HG03175 (cell line): ENCODE measurements around the gene UQCRFS1.
A peak's percentile ranks its signal among the peaks of the same experiment; 100 is the strongest.
"Not testable (repeated sequence)": the region's sequence is repeated elsewhere in the genome, so short reads cannot be mapped to it uniquely, and the experiment has no call there.

Source experiments
- ATAC-seq: cut with Tn5 transposase; IDR thresholded peaks from one replicate; pipeline ENCODE4 v1.9.1; 2021; ENCODE audit warnings: mild to moderate bottlenecking, moderate library complexity; ENCODE audit not compliant: unreplicated experiment

Gene UQCRFS1

GRCh38 chr19:29212648-29213573 is at the start of gene UQCRFS1:
UQCRFS1 (minus strand) TSS chr19:29213151; CDS start chr19:29213118, 33 bp downstream.
- ATAC-seq: peak; percentile 94

GRCh38 chr19:29262085-29262484 is 49.1 kb upstream of the UQCRFS1 start:
- no peak for ATAC-seq

DNA sequence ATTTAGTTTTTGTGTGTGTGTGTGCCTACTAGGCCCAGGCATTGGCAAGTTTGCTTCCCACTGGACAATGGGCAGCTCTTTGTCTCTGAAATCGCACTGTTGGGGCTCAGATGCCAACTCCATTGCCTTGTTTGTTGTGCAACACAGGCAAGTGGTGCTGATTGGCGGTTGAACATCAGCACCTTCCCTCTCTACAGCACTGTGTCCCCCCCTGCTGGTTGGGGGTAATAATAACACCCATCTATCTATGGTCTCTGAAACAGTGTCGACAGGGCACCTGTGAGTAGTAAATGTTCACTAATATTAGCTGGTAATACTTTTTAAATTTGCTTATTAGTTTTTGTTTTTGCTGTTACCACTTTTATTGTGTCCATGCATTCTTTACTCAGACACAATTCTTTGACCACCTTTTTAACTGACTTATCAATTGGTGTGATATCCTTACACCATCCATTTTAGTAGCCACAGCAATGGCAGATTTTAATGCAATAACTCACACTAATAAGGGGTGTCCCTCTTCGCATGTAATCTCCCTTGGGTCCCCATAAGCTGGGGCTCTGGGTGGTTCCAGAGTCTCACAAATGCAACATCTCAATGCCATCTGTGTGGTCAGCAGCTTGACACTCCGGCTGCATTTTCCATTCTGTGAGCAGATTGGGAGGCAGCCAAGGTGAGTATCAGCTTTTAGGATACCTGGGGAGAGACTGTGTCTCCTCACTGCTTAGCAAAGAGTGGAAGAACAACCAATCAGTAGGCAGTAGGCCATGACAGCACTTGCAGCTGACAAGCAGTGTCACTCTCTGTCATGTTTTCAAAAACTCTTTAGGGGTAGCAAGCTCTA is 47.7 kb upstream of the UQCRFS1 start:
- no peak for ATAC-seq

DNA sequence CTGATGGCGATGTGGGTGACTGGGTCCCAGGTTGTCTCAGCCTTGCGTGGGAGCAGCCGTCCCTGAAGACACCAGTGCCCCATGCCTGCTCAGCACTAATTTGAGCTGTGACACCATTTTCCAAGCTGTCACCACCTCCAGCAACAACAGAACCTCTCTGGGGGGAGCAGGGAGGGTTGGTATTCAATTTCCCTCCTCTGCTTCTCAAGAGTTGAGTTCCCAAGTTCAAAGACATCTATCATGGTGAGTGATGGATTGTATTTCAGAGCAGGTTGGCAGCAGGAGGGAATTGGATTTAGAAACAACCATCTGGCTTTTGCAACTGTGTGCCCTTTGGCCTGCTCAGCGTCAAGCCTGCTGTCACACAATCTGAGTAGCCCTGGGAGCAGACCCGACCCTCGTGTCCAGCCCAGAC is 46.9 kb upstream of the UQCRFS1 start:
- no peak for ATAC-seq

DNA sequence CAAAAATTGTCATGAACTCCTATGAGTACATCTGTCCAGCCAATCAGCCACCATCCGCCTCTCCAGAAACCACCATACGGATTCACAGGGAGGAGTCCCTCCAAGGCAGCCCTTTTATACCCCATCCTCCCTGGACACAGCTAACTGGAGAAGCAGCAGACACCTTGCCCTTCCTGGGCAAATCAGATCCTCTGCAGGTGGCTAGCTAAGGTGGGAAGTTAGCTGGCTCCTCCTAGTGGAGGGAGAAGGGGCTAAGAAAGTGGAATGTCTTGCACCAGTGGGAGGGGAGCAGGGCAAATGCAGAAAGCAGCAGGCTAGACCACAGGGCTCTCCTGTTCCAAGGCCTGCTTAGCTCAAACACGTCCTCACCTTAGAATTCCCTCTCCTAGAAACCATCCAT is 46.2 kb upstream of the UQCRFS1 start:
- no peak for ATAC-seq

GRCh38 chr19:29256516-29256915 is 43.6 kb upstream of the UQCRFS1 start:
- no peak for ATAC-seq

DNA sequence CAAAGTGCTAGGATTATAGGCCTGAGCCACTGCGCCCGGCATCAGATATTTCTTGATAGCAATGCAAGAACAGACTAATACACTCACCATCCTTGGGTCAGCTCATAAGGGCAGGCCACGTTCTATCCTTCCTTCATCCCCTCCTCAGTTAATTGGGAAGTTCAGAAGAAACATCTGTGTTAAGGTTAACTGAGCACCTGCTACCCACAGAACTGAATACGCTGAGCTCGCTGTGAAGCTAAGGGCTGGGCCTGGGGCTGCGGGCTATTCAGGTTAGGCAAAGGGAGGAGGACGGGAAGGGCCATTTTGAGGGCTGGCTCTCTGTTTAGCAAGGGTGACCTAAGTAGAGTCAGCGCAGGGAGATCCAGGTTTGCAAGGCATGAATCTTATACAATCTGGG is 43.0 kb upstream of the UQCRFS1 start:
- no peak for ATAC-seq

DNA sequence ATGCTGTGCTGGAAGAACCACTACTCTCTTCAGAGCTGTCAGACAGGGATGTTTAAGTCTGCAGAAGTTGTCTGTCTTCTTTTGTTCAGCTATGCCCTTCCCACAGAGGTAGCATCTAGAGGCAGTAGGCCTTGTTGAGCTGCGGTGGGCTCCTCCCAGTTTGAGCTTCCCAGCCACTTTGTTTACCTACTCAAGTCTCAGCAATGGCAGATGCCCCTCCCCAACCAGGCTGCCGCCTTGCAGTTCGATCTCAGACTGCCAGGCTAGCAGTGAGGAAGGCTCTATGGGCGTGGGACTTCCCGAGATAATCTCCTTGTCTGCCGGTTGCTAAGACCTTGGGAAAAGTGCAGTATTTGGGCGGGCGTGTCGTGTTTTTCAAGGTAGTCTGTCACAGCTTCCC is 42.1 kb upstream of the UQCRFS1 start:
- ATAC-seq: no peak

GRCh38 chr19:29249798-29250197 is 36.8 kb upstream of the UQCRFS1 start:
- ATAC-seq: not testable (repeated sequence)

DNA sequence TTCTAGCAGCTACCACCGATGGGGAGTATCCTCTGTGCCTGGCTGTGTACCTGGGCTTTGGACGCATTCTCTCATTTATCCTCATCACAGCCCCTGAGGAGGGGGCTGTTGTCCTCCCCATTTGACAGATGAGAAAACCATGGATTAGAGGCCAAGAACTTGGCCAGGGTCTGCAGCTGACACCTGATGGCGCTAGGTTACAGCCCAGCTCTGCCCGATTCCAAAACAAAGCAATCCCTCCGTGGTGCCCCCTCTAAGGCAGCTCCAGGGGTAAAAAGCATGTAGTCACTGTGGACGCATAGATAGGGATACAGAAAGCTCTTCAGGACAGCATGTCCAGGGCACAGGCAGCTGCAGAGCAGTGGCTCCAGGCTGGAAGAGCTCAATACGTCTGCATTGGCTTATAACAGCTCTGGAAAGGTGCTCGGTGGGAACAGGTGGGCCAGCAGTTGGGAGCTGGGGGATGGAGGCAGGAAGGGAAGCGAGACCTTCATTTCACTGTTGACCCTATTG is 35.4 kb upstream of the UQCRFS1 start:
- ATAC-seq: no peak

DNA sequence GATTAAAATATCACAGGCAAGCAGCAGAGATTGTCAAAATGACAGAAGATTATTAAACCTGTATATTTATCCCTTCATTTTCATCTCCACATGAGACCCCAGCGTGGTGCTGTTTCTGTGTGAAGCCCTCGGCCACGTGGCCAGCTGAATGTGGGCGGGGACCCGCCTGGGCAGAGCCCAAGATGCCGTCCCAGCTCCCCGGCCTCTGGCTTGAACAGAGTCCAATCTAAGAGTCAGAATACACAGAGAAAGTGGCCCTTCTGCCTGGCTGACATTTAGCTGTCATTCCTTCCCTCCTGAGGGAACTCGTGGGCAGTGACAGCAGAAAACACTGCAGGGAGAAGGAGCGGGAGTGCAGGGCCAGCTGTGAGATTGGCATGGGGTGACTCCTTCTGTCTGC is 34.9 kb upstream of the UQCRFS1 start:
- no peak for ATAC-seq

DNA sequence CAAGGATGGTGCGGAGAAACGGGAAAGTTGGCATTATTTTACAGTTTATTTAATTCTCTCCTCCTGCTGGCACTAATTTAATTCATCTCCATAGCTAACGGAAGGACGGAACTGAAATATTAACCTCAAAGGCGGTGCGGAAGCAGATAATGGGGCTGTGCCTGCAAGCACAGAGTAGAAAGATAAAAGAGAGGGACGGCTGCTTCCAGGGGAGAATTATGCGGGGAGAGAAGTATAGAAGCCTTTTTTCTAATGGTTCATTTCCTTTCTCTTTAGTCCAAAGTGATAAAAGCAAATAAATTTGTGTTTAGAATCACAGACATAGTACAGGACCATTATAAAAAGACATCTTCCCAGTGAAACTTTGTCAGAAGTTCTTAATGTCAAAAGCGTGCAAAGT is 34.5 kb upstream of the UQCRFS1 start:
- ATAC-seq: no peak

DNA sequence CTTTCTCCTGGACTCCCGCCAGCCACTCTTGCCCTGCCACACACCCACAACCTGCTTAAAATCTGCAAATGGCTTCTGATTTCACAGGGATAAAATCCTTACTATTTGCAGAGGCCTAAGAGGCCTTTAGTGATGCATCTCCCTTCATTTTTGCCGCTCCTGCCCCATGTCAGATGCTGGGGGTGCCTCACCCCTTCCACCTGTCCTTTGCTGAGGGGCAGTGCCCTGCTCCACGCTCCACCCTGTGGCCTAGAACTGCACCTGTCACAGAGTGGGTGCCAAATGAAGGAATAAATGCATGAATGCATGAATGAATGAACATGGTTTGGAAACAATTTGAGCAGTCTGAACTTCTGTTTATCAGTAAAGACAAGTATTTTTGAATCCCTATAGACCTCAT is 34.1 kb upstream of the UQCRFS1 start:
- ATAC-seq: no peak

DNA sequence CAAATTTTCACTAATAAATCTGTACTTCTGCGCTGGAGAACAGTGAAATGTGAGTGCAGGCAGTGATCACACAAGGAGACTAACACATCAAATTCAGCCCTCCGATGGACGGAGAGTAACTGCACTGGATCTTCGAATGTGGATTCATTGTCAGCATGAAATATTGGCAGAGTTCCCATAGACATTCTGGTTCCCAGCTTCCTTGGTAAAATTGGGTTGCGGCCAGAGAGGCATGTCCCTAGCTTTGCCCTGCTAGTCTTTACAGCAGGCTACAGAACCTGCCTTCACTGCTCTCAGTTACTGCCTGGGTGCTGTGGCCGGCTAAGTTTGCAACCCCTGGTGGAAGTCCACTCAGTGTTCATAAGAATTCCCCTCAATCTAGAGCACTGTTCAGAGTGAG is 32.3 kb upstream of the UQCRFS1 start:
- no peak for ATAC-seq

DNA sequence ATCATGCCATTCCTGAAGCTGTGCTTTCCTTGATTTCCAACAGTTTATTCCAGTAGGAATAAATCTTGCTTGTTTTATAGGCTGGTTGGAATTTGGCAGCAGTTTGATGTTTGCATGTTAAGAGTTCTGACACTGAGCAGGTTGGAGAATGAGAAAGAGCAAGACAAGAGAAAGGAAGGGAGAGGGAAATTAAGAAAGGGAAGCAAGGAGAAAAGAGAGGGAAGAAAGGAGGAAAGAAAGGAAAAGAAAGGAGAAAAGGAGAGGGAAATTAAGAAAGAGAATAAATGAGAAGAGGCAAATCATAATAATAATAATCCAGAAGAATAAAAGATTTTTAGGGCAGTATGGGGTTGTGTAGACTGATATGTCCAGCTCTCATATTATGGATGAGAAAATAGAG is 28.4 kb upstream of the UQCRFS1 start:
- no peak for ATAC-seq

GRCh38 chr19:29239213-29239776 is 26.3 kb upstream of the UQCRFS1 start:
- ATAC-seq: no peak

GRCh38 chr19:29233591-29233990 is 20.6 kb upstream of the UQCRFS1 start:
- no peak for ATAC-seq

GRCh38 chr19:29232315-29232852 is 19.4 kb upstream of the UQCRFS1 start:
- ATAC-seq: no peak

GRCh38 chr19:29231306-29231705 is 18.4 kb upstream of the UQCRFS1 start:
- ATAC-seq: not testable (repeated sequence)

- ATAC-seq: no peak
These were observed 4.7 kb upstream of the UQCRFS1 start for GRCh38 chr19:29217616-29218015.

- no peak for ATAC-seq
These were observed 3.1 kb upstream of the UQCRFS1 start for GRCh38 chr19:29216021-29216420.
